Stimulated activated CD4-positive, alpha-beta T cell treated with anti-CD3 and anti-CD28 coated beads, Interleukin-1b, Interleukin-23, amount 100 ng/mL, for 48 hours (primary cell): ENCODE measurements around the gene MEF2C.

ENCODE experiments used
- DNase-seq: peaks from one replicate; pipeline ENCODE4 v3.0.0-alpha.2; 2020

Gene MEF2C

DNA sequence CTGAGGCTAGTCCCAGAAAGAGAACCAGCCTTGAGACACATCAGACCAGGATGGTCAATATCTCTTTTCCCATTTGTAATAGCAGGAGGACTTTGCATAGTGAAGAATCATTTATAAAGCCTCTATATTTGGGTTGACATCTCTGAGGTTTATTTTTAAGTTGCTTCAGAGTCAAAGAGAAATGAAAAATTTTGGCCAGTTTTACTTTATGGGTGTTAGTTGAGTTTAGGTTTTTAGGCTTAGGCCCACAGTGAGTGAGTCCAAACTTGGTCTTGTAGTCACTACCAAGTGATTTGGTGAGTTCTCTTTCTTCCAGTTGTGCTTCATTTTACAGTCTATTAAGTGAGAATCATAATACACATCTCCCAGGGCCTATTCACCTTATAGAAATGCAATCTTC is 5.3 kb upstream of the MEF2C start:
- DNase-seq, result no peak

GRCh38 chr5:88887342-88887741 is 4.4 kb upstream of the MEF2C start:
- no peak for DNase-seq

- DNase-seq, result no peak
These were observed 3.9 kb upstream of the MEF2C start for GRCh38 chr5:88886746-88887341.

GRCh38 chr5:88886252-88886651 is 3.3 kb upstream of the MEF2C start:
- DNase-seq, result no peak

DNA sequence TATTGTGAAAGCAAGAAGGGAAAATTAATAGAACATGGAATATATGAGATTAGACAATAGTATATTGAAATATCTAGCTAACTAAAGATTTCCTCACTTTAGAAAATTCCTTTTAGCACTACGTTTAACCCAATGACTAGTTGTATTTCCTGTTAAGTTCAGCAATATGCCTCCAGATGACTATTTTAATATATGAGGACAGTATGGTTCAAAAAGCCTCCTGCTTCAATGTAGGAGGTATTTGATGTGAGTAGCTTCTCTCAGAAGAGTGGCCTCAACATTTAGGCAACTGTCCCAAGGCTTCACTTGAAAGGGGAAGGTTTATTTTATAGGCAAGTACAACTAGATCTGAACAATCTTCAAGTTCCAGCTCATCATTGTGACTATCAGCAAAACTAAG is 2.0 kb upstream of the MEF2C start:
- DNase-seq, result no peak

- DNase-seq, result no peak
These were observed 1.6 kb upstream of the MEF2C start for GRCh38 chr5:88884608-88884877.

GRCh38 chr5:88883836-88884607 is 1.0 kb upstream of the MEF2C start:
- no peak for DNase-seq

DNA sequence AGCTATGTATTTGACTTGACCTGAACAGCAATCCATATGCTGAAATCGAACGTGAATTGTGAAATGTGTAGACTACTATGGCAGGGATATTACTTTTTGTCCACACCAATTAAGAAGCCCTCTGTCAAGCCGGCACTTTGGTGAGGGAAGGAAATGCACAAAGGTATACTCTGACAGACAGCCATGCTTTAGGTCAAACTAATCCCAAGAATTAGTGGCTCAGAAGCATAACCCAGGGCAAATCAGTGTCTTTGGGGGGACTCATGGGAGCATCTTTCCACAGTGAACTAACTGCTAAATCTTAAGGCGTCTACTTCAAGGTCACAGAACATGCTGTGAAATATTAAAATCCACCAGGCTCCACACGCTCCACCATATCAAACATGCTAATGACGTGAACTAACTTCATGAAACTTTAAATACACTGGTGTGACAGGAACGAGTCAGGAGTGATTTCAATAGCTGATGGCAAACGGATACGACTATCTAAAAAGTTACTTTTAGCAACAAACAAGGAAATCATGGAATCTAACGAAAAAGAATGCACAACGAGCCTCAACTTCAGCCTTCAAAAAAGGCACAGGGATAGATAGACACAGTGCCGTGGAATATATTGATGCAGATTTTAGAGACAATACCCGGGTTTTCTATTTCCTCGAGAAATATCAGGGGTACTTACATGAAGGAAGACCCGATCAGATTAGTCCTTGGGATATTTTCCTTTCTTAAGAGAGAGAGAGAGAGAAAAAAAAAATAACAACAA is 527 bp downstream of the MEF2C start:
- DNase-seq, result no peak

GRCh38 chr5:88881571-88881971 is 1.4 kb downstream of the MEF2C start:
- DNase-seq, result no peak

DNA sequence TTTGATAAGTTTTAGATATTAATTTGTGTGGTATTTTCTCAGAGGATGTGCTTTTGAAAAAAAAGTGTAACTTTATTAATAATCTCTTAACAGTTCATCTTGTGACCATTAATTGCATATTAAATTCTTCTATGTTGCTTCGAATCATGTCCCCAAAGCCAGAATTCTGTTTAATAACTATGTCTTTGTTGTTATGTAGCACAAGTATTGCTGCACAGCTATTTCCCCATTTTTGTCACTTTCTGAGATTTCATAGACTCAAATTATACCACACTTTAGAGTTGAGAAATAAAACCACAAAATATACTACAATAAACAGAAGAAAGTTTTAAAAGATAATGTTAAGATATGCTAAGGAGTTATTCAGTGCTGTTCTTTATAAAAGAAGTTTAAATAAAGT is 2.8 kb downstream of the MEF2C start:
- DNase-seq, result no peak

- no peak for DNase-seq
These were observed 3.3 kb downstream of the MEF2C start for GRCh38 chr5:88879724-88880123.

DNA sequence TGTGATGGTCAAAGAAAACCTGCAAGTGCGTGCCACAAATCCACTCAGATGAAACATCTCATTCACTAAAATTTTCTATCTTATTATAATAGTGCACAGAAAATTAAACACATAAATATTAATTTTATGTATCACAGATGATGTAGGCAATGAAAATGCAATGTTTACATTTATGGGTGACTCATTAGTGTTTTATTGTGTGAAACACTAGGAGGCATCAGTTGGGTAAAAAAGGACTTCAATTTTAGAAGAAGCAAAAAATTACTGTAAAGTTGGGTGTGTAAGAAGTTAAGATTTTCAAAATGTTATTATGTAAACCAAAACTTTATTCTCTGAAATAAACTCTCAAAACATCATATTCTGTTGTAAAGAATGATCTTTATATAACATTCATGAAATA is 4.0 kb downstream of the MEF2C start:
- no peak for DNase-seq

DNA sequence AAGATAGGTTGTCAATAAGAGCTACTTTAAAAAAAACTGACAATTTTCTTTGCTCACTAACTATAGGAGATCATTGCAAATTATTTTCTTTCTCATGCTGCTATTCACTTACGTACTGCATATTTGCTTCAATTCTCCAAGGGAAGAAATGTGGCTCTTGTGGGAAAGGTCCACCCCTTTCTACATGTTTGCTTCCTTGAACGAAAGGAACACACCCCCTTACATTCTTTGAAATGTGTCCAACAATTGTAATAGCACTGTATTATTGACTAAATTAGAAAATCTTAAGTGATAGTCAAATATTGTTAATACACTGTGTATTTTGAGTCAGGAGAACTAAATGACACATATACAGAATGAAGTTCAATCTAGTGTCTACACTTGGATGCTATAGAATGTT is 5.2 kb downstream of the MEF2C start:
- DNase-seq, result no peak

DNA sequence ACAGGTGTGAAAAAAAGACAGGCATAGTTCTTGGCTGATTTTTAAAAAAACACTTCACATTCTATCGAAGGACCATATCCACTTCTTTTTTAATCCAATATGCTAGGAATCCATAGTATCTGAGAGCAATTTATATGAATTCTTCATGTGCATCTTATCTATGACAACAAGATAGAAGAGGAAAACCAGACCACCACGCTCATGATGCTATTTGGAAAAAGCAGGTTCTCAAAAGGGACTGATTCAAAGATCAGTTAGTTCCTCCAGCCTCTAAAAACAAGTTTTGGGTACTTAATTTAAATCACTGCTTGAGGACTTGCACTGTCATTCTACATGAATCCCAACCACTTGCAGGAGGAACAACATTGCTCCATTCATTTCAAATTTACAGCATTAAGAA is 6.3 kb downstream of the MEF2C start:
- no peak for DNase-seq

- DNase-seq, result no peak
These were observed 7.4 kb downstream of the MEF2C start for GRCh38 chr5:88875341-88876234.

DNA sequence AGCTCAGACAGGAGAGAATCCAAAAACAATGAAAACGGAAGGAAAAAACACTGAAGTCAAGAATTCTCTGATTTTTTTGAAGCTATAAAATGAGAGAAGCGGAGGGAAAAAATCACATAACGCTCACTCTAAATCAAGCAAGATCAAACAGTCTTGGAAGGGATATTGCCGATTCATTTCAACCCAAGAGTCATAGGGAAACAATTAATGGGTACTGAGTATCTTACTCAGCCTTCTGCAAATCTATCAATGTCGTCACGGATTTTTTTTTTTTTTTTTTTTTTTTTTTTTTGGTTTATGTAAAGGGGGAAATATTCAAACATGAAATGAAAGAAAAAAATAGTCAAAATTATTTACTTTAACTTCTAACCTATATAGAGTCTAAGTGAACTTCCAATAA is 9.5 kb downstream of the MEF2C start:
- DNase-seq, result no peak

DNA sequence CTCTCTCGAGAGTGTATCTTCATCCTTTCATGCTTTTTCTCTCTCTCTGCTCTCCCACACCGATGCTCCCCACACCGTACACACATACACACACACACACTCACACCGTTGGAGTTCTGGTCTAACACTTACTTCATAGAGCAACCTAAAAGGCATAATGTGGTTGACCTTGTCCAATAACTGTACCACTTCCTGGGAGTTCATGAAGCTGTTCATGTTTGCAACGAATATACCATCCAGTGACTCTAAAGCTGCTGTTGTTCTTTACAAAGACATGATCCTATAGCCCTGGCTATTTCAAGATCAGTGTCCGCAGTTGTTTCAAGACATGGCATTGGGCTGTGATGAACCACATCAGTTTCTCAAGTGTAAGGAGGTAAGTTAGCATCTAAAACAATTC is 10.0 kb downstream of the MEF2C start:
- no peak for DNase-seq

DNA sequence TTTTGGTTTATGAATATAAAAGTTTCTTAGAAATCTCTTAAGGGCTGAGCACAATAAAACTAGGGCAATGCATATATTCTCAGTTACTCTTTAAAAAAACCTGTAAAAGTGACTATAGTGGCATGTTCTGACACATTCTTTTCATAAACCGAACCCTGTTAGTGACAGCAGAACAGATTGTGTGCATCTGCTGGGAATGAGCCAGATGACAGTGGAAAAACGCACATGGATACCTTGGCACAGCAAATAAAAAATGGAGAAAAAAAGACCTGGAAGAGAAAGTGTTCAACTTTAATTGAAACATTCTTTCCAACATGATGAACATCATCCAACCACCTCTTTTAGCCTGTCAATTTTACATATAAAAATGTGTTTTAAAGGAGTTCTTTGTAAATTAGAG is 12.7 kb downstream of the MEF2C start:
- no peak for DNase-seq

GRCh38 chr5:88868468-88869068 is 14.4 kb downstream of the MEF2C start:
- no peak for DNase-seq

GRCh38 chr5:88867638-88868037 is 15.3 kb downstream of the MEF2C start:
- no peak for DNase-seq

GRCh38 chr5:88863523-88863922 is 19.5 kb downstream of the MEF2C start:
- DNase-seq, result no peak

DNA sequence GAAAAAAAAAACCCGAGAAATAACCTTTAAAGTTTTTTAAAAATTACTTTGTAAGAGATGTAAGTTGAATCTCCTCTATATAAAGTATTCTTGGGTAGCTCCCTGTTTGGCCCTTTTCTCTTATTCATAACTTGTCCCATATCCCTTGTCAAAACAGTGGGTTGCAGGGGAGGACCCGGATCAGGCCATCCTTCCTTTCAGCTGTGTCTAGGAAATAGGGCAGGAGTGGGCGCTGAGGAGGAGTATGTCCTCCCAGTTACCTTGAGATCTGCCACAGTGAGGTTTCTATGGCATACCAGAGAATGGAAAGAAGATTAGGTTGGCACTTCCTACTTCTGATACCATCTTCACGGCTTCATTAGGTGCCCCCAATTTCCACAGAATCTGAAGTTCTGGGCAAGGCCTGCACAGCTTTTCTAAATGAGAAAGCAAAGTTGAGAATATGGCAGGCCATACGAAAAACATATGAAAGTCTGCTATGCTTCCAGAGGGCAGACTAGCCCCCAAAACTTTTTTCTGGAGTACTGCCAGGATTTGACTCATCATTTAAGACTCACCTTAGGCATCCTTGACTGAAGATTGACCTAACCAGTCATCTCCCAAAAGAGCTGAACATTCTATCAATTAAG is 20.3 kb downstream of the MEF2C start:
- no peak for DNase-seq

- DNase-seq, result no peak
These were observed 21.8 kb downstream of the MEF2C start for GRCh38 chr5:88861231-88861630.
